ENCODE measurements around the gene GHR.
"Not testable (repeated sequence)": the region's sequence is repeated elsewhere in the genome, so short reads cannot be mapped to it uniquely, and the experiment has no call there.

GHR gene

DNA sequence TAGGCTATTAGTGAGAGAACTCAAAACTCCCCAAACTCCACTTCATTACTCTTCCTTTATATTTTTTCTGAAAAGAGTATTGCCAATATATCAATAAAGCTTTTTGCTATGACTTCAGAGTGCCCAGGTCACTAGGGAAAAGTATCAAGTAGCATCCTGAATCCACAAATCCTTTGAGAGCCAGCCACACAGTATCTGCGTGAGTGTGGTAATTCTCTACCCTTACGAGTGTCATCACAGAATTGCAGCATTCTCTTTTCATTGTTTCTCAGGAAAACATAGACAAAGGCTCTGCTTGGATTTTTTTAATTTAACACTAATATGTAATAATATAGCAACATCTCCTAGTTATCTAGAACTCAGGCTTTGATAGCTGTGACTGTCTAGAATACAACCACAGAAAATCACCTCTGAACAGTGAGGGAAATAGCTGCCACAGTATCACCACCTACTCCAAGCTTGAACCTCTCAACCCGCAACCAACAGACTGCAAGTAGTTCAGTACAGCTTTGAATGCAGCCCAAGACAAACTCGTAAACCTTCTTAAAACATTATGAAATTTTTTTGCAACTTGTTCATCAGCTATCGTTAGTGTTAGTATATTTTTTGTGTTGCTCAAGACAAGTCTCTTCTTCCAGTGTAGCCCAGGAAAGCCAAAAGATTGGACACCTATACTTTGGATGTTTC is 254.1 kb downstream of the GHR start:
- no peaks in the 10 kb centered on the region for H3K36me3 ChIP-seq (replicated peaks)
- H3K27me3 ChIP-seq (replicated peaks), result no peaks in the 10 kb centered on the region
- no peak for DNase-seq
- no peak overlapping the region for H3K27ac ChIP-seq
- TF ChIP-seq CTCF (IDR thresholded peaks at IDR 0.05; ENCODE audit: low read depth, low read length, missing control alignments), result no peak
- in situ Hi-C loops (cut with HindIII; ENCODE audit: low pct_ligation_motif_present, low sequenced_read_pairs), result no loop called here
- H3K4me3 ChIP-seq (ENCODE audit: low read depth, low read length), result no peak overlapping the region

- TF ChIP-seq CTCF (IDR thresholded peaks at IDR 0.05; ENCODE audit: low read depth, low read length, missing control alignments), result no peak
- H3K27me3 ChIP-seq (replicated peaks), result no peaks in the 10 kb centered on the region
- in situ Hi-C loops (cut with HindIII; ENCODE audit: low pct_ligation_motif_present, low sequenced_read_pairs), result no loop called here
- H3K36me3 ChIP-seq (replicated peaks), result no peaks in the 10 kb centered on the region
- no peak for DNase-seq
- no peak overlapping the region for H3K4me3 ChIP-seq (ENCODE audit: low read depth, low read length)
- H3K27ac ChIP-seq, result no peak overlapping the region
Measured at GRCh38 chr5:42680046-42680445, 256.8 kb downstream of the GHR start.

DNA sequence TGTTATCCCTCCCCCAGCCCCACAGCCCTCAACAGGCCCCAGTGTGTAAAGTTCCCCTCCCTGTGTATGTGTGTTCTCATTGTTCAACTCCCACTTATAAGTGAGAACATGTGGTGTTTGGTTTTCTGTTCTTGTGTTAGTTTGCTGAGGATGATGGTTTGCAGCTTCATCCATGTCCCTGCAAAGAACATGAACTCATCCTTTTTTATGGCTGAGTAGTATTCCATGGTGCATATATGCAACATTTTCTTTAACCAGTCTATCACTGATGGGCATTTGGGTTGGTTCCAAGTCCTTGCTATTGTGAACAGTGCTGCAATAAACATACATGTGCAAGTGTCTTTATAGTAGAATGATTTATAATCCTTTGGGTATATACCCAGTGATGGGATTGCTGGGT is 261.8 kb downstream of the GHR start:
- H3K27me3 ChIP-seq (replicated peaks); DNase-seq; H3K4me3 ChIP-seq (ENCODE audit: low read depth, low read length); H3K27ac ChIP-seq; H3K36me3 ChIP-seq (replicated peaks); in situ Hi-C loops (cut with HindIII; ENCODE audit: low pct_ligation_motif_present, low sequenced_read_pairs): not testable (repeated sequence)

- DNase-seq, result no peak
- H3K27ac ChIP-seq, result no peak overlapping the region
- H3K4me3 ChIP-seq (ENCODE audit: low read depth, low read length), result no peak overlapping the region
- TF ChIP-seq CTCF (IDR thresholded peaks at IDR 0.05; ENCODE audit: low read depth, low read length, missing control alignments), result no peak
- in situ Hi-C loops (cut with HindIII; ENCODE audit: low pct_ligation_motif_present, low sequenced_read_pairs), result no loop called here
- no peaks in the 10 kb centered on the region for H3K27me3 ChIP-seq (replicated peaks)
- no peaks in the 10 kb centered on the region for H3K36me3 ChIP-seq (replicated peaks)
Measured at GRCh38 chr5:42689391-42689790, 266.2 kb downstream of the GHR start.

DNA sequence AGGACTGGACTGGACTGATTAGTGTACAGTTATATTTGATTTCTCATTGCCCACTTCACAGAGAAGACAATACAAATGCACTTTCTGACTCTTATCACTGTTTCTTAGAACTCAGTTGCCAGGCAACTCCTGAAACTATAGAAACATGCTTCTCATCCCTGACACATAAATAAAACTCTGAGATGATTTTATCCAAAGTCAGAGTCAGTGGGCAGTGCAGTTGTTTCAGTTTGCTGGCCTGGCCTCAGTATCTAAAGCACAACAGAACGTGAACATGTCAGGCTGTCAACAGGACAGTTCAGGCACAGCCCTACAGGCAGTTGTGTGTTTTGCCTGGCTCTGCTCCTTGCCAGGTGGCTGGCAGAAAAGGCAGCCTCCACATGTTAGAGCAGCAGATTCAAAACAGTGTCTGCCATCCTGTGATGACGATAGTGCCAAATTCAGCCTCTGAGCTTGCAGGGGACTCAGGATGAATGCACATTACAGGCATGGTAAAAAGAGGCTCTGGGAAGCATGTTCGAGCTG is 268.2 kb downstream of the GHR start:
- no peaks in the 10 kb centered on the region for H3K27me3 ChIP-seq (replicated peaks)
- no peaks in the 10 kb centered on the region for H3K36me3 ChIP-seq (replicated peaks)
- no peak overlapping the region for H3K4me3 ChIP-seq (ENCODE audit: low read depth, low read length)
- H3K27ac ChIP-seq, result no peak overlapping the region
- peak; percentile 22 for DNase-seq
- no peak for TF ChIP-seq CTCF (IDR thresholded peaks at IDR 0.05; ENCODE audit: low read depth, low read length, missing control alignments)
- in situ Hi-C loops (cut with HindIII; ENCODE audit: low pct_ligation_motif_present, low sequenced_read_pairs), result no loop called here

GRCh38 chr5:42701351-42702059 is 278.3 kb downstream of the GHR start:
- in situ Hi-C loops (cut with HindIII; ENCODE audit: low pct_ligation_motif_present, low sequenced_read_pairs), result no loop called here
- Histone ChIP-seq H3K27me3 (replicated peaks) (no peaks in the 10 kb centered on the region), H3K36me3 (replicated peaks) (no peaks in the 10 kb centered on the region), H3K27ac (no peak overlapping the region), H3K4me3 (ENCODE audit: low read depth, low read length) (no peak overlapping the region)
- DNase-seq, result no peak
- TF ChIP-seq CTCF (IDR thresholded peaks at IDR 0.05; ENCODE audit: low read depth, low read length, missing control alignments), result no peak
